ENCODE measurements around the gene PKP1.

Gene PKP1

GRCh38 chr1:201261771-201262547 is 21.3 kb upstream of the PKP1 start:
- no peak for DNase-seq

- DNase-seq, result no peak
Measured at GRCh38 chr1:201262963-201263608, 20.2 kb upstream of the PKP1 start.

GRCh38 chr1:201264072-201264471 is 19.2 kb upstream of the PKP1 start:
- DNase-seq, result no peak

- no peak for DNase-seq
Measured at GRCh38 chr1:201264554-201264953, 18.8 kb upstream of the PKP1 start.

- DNase-seq, result no peak
Measured at GRCh38 chr1:201265756-201266155, 17.6 kb upstream of the PKP1 start.

GRCh38 chr1:201266276-201266675 is 17.0 kb upstream of the PKP1 start:
- no peak for DNase-seq

- DNase-seq, result no peak
Measured at GRCh38 chr1:201266774-201267173, 16.5 kb upstream of the PKP1 start.

- no peak for DNase-seq
Measured at GRCh38 chr1:201267481-201268229, 15.7 kb upstream of the PKP1 start.

- DNase-seq, result no peak
Measured at GRCh38 chr1:201268604-201269151, 14.6 kb upstream of the PKP1 start.

- no peak for DNase-seq
Measured at GRCh38 chr1:201269281-201269680, 14.0 kb upstream of the PKP1 start.

GRCh38 chr1:201269900-201270410 is 13.4 kb upstream of the PKP1 start:
- no peak for DNase-seq

GRCh38 chr1:201270616-201271390 is 12.5 kb upstream of the PKP1 start:
- no peak for DNase-seq

- DNase-seq, result no peak
Measured at GRCh38 chr1:201272799-201273198, 10.5 kb upstream of the PKP1 start.

GRCh38 chr1:201274616-201275252 is 8.6 kb upstream of the PKP1 start:
- no peak for DNase-seq

GRCh38 chr1:201275253-201275666 is 8.0 kb upstream of the PKP1 start:
- DNase-seq, result no peak

- DNase-seq, result no peak
Measured at GRCh38 chr1:201276891-201277290, 6.4 kb upstream of the PKP1 start.

GRCh38 chr1:201277441-201277840 is 5.9 kb upstream of the PKP1 start:
- no peak for DNase-seq

- DNase-seq, result no peak
Measured at GRCh38 chr1:201279313-201279712, 4.0 kb upstream of the PKP1 start.

GRCh38 chr1:201280884-201281283 is 2.4 kb upstream of the PKP1 start:
- DNase-seq, result no peak

- no peak for DNase-seq
Measured at GRCh38 chr1:201281573-201281972, 1.7 kb upstream of the PKP1 start.

GRCh38 chr1:201282216-201282615 is 1.1 kb upstream of the PKP1 start:
- DNase-seq, result no peak

Measured in cerebellar nuclear complex (tissue), 1 donor.